Measurements from ENCODE around the gene IKBKG.

The IKBKG gene

DNA sequence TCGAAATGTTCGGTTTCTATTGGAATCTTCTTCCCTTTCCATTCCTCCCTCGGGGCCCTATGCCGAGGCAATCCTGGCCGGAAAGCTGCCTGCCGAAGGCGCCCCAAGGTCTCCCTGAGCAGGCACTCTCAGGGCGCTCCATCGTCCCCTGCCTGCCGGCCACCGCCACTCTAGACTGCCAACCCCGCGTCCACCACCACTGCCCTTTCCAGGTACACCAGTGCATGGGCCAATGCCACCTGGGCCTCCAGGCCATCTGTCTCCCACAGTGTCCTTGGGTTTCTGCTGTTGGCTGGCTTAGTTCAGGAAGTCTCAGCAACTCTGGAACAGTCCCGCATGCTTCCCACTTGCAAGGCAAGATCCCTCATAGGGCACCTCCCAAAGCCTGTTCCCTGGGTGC lies 52.1 kb downstream of the IKBKG start:
- TF ChIP-seq, protein P1, sequence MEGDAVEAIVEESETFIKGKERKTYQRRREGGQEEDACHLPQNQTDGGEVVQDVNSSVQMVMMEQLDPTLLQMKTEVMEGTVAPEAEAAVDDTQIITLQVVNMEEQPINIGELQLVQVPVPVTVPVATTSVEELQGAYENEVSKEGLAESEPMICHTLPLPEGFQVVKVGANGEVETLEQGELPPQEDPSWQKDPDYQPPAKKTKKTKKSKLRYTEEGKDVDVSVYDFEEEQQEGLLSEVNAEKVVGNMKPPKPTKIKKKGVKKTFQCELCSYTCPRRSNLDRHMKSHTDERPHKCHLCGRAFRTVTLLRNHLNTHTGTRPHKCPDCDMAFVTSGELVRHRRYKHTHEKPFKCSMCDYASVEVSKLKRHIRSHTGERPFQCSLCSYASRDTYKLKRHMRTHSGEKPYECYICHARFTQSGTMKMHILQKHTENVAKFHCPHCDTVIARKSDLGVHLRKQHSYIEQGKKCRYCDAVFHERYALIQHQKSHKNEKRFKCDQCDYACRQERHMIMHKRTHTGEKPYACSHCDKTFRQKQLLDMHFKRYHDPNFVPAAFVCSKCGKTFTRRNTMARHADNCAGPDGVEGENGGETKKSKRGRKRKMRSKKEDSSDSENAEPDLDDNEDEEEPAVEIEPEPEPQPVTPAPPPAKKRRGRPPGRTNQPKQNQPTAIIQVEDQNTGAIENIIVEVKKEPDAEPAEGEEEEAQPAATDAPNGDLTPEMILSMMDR (IDR thresholded peaks at IDR 0.05): no peak
- Histone ChIP-seq H3K4me3 (no peak overlapping the region), H3K27ac (no peak overlapping the region)
- peak; percentile 53 for DNase-seq (ENCODE audit: low spot score)

DNA sequence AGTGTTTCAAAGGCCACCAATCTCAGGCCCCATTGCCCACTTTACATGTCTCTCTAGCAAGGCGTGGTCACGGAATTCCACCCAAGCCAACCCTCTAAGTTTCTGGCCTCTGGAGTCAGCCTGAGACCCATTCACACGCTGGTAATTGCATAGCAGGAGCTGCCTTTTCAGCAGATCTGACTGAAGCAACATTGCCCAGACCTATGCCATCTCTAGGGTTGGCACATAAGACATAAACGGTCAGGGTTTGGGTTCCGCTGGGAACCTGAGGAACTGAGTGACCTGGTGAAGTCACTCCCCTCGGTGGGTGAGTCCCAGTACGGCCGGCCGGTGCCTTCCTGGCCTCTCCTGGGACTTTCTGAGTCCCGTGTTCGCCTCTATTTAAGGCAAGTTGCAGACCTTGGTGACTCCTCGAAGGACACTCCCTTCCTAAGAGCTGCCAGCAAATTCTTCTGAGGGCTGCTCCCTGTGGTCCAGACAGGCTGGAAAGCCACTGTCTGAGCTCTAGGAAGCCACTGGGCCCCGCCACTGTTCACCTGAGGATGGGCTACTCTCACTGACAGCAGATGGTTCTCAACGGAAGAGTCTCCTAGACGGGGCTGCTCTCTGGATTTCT lies 53.4 kb downstream of the IKBKG start:
- DNase-seq (ENCODE audit: low spot score): peak; percentile 52
- TF ChIP-seq, protein P1 (IDR thresholded peaks at IDR 0.05): no peak
- H3K4me3 ChIP-seq: no peak overlapping the region
- no peak overlapping the region for H3K27ac ChIP-seq

DNA sequence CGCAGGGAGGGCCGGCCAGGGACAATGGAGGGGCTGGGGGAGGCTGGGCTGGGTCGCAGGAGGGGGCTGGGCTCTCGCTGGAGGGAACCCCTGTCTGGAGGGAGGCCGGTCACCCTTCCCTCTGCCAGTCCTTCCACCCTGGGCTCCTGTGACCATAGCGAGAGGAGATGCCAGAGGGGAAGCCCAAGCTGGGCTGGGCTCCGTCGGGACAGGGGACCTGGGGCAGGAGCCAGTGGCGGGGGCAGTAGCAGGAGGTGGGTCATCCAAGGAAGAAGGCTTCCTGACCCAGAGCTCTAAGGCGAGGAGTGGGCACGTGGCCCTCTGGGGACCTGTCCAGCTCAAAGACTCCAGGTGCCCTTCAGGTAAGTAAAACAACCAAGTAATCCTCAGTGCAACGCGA lies 54.8 kb downstream of the IKBKG start:
- TF ChIP-seq, protein P1 (IDR thresholded peaks at IDR 0.05): no peak
- no peak overlapping the region for H3K4me3 ChIP-seq
- no peak overlapping the region for H3K27ac ChIP-seq
- peak; percentile 53 for DNase-seq (ENCODE audit: low spot score)

DNA sequence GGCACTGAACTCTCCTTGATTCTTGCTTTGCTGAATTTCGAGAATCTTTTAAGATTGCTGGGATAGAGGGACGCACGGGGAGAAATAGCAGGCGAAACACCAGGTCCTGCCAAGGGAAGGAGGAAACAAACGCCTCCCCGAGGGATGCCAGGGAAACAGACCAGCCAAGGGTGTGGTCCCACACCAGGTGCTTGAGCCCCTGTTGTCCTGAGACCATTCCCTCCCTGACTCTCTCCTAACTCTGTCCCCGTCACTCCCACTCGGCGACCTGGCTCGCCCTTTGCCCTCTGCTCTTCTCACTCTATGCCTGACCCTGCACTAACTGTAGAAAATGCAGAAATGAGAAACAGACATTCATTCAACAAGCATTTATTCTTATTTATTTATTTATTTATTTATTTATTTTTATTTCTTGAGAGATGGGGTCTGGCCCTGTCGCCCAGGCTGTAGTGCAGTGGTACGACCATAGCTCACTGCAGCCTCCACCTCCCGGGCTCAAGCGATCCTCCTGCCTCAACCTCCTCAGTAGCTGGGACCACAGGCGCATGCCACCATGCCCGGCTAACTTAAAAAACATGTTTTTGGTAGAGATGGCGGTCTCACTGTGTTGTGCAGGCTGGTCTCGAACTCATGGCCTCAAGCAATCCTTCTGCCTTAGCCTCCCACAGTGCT lies 55.5 kb downstream of the IKBKG start:
- TF ChIP-seq, protein P1 (IDR thresholded peaks at IDR 0.05): no peak

DNA sequence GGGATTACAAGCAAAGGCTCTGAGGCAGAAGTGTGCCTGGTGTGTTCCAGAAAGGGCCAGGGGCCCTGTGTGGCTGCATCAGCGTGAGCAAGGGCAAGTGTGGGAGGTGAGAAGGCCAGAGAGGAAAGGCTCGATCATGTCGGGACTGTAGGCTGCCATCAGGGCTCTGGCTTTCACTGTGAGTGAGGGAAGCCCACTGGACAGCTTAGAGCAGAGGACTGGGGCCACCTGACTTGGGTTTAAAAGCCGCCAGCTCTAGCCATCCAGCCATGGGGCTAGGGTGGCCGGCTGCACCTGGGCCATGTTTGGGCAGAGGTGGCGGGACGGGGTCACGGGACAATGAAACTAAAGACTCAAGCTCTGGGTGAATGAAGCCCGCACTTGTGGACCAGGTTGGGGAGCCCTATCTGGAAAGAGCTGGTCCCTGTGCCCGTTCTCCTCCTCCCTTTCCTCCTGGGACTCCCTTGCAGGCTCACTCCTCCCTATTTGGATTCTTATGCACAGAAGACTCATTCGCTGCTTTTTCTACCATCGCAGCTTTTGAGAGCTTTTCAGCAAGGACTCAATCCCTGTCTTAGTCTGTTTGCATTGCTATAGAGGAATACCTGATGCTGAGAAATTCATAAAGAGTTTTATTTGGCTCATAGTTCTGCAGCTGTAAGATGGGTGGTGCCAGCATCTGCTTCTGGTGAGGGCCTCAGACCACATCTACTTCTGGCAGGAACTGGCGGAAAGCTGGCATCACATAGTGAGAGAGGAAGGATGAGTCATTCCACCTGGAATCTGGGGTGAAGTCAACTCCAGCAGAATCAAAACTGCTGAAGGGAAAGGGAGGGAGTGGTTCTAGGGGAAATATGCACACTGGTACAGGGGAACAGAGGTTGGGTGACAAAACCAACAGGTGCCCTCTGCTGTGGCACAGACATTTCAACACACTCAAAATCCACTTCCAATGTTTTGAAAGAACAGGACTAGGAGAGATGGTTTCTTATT lies 56.3 kb downstream of the IKBKG start:
- TF ChIP-seq, protein P1 (IDR thresholded peaks at IDR 0.05): no peak
- no peak overlapping the region for H3K4me3 ChIP-seq
- peak; percentile 68 for DNase-seq (ENCODE audit: low spot score)
- peak overlapping the region in 1 of 2 donors; percentile 7 for H3K27ac ChIP-seq

More for the DNA sequence above, 55.5 kb downstream of the IKBKG start:
- peak; percentile 53 for DNase-seq (ENCODE audit: low spot score)
- Histone ChIP-seq H3K27ac (no peak overlapping the region), H3K4me3 (no peak overlapping the region)

DNA sequence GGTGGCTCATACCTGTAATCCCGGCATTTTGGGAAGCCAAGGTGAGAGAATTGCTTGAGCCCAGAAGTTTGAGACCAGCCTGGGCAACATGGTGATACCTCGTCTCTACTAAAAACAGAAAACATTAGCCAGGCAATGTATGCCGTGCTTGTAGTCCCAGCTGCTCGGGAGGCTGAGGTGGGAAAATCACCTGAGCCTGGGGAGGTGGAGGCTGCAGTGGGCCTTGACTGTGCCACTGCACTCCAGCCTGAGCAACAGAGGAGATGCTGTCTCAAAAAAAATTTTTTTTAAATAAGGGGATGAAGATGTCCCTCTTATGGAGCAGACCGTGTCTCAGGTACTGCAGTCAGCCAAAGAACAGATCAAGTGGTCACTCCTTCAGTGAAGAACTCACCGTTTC lies 58.1 kb downstream of the IKBKG start:
- TF ChIP-seq, protein P1 (IDR thresholded peaks at IDR 0.05): no peak
- Histone ChIP-seq H3K4me3 (no peak overlapping the region), H3K27ac (no peak overlapping the region)
- DNase-seq (ENCODE audit: low spot score): peak; percentile 21
